GM21447 (cell line): ENCODE data around the gene FAM110A.
"Not testable (repeated sequence)": the region's sequence is repeated elsewhere in the genome, so short reads cannot be mapped to it uniquely, and the experiment has no call there.

ENCODE experiments used
- ATAC-seq: cut with Tn5 transposase; IDR thresholded peaks from one replicate; pipeline ENCODE4 v1.9.1; 2021; ENCODE audit not compliant: unreplicated experiment

FAM110A gene

DNA sequence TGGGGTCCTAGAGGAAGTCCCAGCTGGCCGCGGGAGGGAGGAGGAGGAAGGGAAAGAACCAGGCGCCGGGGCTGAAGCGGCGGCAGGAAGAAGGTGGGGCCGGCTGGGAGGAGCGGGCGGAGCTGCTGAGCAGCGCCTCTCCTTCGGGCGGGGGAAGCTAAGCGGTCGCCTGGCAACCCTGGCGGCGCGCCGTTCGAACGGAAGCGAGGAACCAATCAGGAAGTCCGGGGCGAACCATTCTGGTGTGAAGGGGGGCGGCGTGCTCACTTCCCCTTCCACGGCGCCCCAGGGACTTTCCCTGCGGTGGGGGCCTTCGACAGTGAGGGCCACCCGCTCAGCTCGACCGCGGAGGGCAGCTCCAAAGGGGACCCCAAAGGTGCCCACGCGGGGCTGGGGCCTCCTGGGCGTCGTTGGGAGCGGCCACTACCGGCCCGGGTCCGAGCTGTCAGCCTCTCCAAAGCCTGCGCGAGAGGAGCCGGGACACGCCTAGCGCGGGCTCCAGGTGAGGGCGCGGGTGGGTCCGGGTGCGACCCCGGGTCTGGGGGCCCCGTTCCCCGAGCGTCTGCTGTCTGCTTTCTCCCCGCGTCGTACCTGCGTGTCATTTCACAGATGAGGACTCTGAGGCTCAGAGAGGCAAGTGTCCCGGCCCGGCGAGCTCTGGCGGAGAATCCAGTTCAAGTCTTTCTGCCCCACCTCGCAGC, at the start of gene FAM110A:
FAM110A (plus strand) TSS at position 266 of the 701 bp plus-strand sequence. CDS start 11,090 bp downstream, outside the sequence.
- peak; percentile 89 for ATAC-seq

DNA sequence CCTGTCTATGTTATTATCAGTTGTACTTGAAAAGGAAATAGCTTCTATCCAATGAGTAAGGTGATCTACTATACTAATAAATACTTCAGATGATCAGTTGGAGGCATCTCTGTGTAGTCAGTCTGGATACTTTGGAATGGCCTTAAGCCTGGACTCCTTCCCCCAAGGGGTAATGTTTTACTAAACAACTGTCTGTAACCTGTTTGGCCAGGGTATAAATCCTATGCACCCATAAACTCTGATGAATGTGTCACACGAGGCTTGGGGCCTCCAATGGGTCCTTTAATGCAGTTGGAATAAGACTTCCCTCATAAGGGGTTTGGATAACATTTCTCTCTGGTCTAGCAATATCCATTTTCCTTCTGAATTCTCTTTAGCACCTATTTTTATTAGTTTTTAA, 45.7 kb upstream of the FAM110A start:
- no peak for ATAC-seq

DNA sequence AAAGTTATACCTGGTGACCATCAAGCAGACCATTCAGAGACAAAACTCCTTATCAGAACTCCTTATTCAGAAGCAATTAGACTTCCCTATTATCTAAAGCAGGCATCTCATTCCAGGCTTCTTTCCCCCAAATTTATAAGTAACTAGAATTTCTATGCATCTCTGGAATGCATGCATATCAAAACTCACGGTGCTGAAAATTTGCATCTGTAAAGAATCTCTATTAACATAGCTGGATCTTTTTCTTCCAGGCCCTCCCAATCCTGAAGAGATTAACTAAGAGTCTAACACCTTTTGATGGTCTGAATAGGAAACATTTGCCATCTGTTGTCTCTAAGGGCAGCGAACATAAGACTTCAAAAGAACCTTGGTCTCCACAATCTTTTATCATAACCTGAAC, 42.5 kb upstream of the FAM110A start:
- no peak for ATAC-seq

DNA sequence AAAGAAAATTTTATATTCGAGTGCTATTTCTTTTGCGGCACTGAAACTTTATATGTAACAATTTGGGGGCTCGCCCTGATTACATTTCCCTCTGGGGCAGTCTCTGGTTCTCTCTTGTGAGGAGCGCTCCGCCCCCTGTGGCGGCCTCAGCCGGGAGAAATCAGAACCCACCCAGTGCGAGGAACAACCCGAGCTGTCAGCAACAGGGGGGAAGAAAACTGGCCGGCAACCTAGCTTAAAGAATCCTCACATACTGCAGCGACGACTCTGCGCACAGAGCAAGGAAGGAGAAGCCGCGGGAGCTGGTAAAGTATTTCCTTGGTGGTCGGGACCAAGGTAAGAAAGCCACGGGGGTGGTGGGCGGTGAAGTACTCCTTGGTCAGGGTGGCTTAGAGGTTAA, 41.3 kb upstream of the FAM110A start:
- no peak for ATAC-seq

DNA sequence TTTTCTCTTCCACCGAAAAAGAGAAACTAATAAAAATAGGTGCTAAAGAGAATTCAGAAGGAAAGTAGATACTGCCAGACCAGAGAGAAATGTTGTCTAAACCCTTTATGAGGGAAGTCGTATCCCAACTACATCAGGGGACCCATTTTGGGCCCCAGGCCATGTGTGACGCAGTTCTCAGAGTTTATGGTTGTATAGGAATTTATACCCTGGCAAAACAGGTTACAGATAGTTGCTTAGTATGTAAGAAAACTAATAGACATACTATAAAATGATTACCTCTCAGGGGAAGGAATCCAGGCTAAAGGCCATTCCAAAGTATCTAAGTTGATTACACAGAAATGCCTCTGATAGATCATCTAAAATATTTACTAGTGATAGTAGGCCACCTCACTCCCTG, 36.6 kb upstream of the FAM110A start:
- ATAC-seq: no peak

DNA sequence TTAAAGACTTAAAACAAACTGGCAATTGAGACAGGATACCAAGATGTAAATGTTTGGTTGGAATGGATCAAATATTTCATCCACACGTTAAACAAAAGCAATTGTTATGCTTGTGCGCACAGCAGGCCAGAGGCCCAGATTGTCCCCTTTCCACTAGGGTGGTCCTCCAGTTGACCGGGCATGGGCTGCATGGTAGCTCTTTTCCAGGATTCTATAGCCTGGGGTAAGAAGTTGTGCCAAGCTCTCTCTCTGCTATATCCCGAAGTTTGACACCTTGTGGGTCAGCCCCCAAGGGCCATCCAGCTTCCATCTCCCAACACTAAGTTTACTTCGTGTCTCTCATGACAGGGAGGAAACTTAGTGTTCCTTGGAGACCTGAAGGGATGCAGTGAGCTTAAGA, 34.8 kb upstream of the FAM110A start:
- not testable (repeated sequence) for ATAC-seq

DNA sequence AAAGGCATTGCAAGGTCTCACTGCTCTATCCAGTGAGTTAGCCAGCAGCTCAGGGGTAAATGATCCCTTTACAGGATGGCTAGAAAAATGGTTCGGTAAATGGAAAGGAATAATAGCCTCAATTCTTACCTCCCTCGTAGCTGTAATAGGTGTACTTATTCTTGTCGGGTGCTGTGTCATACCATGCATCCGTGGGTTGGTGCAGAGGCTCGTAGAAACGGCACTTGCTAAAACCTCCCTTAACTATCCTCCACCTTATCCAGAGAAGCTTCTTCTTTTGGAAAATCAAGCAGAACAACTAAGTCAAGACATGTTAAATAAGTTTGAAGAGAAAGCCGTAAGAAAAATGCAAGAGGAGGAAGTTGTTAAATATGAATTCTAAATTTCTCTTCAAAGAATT, 33.5 kb upstream of the FAM110A start:
- ATAC-seq: not testable (repeated sequence)

DNA sequence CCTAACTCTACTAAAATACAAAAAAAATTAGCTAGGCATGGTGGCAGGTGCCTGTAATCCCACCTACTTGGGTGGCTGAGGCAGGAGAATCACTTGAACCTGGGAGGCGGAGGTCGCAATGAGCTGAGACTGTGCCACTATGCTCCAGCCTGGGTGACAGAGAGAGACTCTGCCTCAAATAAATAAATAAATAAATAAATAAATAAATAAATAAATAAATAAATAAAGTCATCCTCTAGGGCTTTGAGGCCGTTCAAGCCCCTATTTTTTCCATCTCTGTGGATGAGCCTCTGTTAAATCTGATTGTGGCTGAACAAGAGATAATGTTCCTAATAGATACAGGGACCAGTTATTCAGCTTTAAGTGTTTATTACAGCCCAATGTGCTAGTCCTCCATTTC, 31.8 kb upstream of the FAM110A start:
- no peak for ATAC-seq

DNA sequence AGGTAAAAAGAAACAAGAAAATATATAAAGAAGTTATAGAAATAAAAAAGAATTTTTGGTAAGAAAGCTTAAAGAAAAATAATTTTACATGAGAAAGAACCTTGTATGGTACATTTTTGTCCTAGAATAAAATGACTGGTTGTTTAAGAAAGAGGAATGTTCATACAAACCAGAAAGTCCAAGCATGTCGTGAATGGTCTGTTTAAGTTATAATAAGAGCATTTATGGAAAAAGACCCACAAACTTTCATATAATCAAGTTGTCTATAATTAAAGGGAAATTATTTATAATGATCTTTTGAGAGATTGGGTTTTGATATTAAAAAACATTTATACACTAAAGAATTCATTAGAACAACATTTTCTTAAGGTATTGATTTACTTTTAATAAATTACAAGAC, 27.8 kb upstream of the FAM110A start:
- no peak for ATAC-seq

DNA sequence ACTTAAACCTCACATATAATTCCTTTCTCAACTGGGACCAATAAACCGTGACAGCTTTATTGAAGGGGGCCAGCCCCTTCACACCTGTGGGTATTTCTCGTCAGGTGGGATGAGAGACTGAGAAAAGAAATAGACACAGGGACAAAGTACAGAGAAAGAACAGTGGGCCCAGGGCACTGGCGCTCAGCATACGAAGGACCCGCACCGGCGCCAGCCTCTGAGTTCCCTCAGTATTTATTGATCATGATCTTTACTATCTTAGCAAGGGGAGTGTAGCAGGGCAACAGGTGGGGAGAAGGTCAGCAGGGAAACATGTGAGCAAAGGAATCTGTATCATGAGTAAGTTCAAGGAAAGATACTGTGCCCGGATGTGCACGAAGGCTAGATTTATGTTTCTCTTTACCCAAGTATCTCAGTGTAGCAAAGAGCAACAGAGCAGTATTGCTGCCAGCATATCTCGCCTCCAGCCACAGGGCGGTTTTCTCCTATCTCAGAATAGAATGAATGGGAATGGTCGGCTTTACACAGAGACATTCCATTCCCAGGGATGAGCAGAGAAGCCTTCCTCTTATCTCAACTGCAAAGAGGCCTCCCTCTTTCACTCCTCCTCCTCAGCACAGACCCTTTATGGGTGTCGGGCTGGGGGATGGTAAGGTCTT, 21.6 kb upstream of the FAM110A start:
- ATAC-seq: not testable (repeated sequence)

DNA sequence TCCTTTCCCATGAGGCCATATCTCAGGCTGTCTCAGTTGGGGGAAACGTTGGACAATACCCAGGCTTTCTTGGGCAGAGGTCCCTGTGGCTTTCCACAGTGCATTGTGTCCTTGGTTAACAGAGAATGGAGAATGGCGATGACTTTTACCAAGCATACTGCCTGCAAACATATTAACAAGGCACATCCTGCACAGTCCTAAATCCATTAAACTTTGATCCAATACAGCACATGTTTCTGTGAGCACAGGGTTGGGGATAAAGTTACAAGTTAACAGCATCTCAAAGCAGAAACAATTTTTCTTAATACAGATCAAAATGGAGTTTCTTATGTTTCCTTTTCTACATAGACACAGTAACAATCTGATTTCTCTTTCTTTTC, 21.1 kb upstream of the FAM110A start:
- ATAC-seq: not testable (repeated sequence)

DNA sequence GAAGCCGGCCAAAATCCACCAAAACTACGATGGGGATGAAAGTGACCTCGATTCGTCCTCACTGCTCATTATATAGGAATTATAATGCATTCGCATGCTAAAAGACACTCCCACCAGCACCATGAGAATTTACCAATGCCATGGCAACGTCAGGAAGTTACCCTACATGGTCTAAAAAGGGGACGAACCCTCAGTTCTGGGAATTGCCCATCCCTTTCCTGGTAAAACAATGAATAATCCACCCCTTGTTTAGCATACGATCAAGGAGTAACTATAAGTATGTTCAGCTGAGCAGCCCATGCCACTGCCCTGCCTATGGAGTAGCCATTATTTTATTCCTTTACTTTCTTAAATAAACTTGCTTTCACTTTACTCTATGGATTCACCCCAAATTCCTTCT, 20.1 kb upstream of the FAM110A start:
- ATAC-seq: no peak

DNA sequence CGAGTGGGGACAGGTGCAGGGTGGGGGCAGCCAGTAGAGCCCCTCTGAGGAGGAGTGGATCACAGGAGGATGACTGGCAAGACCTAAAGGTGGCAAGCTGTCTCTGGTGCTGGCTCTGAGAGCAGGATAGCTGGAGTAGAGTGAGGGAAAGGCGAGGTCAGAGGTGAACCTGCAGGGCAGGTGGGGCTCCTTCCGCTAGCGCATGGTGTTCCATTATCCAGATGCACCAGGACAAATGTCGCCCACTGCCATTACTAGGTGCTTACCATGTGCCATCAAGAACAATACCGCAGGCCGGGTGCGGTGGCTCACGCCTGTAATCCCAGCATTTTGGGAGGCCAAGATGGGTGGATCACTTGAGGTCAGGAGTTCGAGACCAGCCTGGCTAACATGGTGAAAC, 18.3 kb upstream of the FAM110A start:
- no peak for ATAC-seq

DNA sequence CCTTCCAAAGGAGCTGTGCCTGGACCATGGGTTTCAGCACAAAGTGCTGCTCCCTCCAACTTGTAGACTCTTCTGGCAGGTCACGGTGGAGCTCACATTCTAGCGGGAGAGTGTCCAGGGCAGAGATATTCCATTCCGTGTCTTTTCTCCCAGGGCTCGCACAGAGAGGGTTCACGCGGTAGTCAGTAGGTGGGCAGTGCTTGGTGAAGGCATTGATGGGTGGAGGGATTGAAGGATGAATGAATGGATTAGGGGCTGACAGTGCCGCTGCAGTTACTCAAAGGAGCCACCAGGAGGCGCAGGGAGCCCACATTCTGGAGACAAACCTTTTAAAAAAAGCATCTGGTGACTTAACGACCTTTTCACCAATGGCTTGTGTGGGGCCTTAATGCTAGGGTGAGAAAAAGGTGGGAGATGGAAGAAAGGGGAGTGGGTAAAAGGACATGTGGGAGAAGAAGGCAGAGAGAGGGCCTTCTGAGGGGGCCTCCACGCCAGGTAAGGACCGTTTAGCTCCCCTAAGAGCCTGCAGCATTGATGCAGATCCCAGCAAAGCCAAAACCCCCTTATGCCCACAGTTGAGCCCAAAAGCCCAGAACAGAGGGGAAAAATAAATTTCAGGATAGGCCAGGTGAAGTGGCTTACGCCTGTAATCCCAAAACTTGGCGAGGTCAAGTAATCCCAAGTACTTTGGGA, 17.5 kb upstream of the FAM110A start:
- ATAC-seq: no peak

DNA sequence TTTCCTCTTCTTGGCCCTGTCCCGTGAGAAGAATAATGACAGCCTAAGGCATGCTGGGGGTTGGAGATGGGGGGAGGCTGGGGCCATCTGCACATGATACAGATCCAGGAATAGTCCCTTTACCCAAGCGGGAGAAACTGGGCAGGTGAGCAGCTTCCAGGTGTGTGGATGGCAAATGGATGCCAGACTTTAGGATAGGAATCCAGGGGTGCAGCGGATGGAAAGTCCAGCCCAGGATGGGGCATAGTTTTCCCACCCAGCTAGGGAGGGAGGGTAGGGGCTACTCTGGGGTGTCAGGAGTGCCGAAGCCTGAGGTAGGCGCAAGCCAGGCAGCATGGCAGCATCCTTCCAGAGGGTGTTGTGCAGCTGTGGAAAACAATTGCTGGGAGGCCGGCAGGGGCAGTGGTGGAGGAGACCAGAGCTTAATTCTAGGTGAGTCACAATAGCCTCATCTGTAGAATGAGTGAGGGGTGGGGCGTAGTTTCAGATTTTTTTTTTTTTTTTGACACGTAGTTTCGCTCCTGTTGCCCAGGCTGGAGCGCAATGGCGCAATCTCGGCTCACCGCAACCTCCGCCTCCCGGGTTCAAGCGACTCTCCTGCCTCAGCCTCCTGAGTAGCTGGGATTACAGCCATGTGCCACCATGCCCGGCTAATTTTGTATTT, 15.4 kb upstream of the FAM110A start:
- ATAC-seq: no peak

DNA sequence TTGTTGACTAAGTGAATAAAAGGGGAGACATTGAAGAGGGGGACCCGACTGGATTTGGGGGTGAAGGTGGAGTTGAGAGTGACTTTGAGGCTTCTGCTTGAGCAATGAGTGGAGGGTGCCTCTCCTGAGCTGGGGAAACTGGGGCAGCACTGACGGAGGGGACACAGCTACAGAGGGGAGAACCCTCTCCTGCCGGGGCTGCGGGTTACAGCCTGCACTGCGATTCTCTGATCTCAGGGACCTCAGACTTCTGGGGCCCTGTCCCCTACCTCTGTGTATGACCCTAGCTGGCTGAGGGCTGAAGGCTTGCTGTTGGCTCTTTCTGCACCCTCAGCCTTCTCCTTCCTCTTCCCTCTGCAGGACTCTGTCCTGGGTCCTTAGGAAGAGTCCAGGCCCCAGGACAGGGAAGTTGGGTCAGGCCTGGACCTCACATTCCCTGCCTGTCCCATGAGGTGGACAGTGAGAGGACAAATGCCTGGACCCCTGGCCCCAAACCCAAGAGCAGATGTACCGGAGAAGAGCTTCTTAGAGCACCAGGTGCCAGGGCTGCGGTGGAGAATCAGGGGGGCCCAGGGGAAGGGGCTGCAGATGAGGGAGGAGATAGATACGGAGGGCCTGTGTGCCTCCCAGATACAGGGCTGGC, 13.7 kb upstream of the FAM110A start:
- ATAC-seq: no peak

DNA sequence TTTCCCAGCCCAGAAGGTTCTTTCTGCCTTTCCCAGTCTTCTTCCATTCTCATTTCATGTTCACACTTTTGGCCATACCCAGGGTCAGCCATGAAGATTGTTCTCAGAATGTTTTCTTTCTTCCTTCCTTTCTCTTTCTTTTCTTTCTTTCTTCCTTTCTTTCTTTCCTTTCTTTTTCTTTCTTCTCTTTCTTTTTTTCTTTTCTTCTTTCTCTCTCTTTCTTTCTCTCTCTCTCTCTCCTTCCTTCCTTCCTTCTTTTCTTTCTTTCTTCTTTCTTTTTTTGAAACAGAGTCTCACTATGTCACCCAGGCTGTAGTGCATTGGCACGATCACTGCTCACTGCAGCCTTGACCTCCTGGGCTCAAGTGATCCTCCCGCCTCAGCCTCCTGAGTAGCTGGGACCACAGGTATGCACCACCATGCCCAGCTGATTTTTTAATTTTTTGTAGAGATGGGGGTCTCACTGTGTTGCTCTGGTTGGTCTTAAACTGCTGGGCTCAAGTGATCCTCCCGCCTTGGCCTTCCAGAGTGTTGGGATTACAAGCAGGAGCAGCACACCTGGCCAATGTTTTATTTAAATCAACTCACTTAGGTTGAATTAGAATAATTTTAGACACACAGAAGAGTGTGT, 13.1 kb upstream of the FAM110A start:
- ATAC-seq: no peak

DNA sequence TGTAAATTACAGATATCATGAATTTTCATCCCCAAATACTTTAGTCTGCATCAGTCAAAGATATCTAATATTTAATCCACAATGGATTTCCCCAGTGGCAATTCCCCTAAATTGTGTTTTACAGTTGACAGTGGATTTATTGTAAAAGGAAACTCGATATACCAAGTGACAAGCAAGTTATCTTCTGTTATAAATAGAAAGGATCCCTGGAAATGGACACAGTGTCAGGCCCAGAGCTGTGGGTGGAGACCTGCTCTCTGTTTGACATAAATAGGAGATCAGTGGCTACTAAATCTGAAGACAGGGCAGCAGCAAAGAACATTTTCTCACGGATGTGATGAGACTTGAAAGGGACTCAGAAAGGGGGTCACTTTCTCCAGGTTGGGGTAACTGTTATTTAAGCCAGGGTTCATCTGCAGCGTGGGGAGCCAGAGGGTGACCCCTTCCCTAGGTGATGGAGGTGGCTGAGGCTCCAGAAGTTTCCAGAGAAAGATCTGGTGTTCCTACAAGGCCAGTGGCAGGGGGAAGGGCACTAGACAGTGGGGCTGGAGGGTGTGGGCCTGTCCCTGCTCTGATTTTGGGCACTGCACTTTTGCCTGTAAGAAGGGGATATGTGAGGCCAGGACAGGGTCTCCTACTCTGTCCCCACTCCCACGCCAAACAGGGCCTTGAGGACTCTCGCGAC, 12.3 kb upstream of the FAM110A start:
- ATAC-seq: no peak

DNA sequence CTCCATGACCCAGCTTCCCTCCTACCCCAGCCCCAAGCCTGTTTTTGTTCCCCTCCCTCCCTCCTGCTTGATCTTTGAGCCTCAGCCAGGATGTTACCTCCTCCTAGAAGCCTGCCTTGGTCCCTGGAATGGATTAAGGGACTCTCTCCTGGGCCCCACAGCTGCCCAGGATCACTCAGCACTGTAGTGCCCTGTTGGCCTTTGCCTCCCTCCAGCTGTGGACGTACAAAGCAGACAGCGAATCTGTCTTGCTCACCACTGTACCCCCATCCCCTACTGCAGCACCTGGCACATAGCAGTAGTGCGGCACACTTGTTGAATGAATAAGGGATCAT, 11.8 kb upstream of the FAM110A start:
- no peak for ATAC-seq
